NCI-H2196 treated with DMSO at 0.1 percent for 48 hours (cell line): ENCODE results near the gene PRSS53.

ENCODE experiments used
- DNase-seq: peaks from one replicate; lab custom pipeline; 2025; ENCODE audit not compliant: unreplicated experiment; lab: John Stamatoyannopoulos, UW

Gene PRSS53

DNA sequence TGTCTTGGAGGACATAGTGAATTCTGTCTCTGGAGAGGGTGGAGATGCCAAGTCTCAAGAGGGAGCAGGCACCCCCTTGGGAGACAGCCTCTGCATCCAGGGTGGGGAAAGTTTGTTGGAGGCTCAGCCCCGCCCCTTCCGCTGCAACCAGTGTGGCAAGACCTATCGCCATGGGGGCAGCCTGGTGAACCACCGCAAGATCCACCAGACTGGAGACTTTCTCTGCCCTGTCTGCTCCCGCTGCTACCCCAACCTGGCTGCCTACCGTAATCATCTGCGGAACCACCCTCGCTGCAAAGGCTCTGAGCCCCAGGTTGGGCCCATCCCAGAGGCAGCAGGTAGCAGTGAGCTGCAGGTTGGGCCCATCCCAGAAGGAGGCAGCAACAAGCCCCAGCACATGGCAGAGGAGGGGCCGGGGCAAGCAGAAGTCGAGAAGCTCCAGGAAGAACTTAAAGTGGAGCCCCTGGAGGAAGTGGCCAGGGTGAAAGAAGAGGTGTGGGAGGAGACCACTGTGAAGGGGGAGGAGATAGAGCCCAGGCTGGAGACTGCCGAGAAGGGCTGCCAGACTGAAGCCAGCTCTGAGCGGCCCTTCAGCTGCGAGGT lies 9.3 kb downstream of the PRSS53 start:
- no peak for DNase-seq

- no peak for DNase-seq
These were observed 10.0 kb downstream of the PRSS53 start for GRCh38 chr16:31078597-31079341.

DNA sequence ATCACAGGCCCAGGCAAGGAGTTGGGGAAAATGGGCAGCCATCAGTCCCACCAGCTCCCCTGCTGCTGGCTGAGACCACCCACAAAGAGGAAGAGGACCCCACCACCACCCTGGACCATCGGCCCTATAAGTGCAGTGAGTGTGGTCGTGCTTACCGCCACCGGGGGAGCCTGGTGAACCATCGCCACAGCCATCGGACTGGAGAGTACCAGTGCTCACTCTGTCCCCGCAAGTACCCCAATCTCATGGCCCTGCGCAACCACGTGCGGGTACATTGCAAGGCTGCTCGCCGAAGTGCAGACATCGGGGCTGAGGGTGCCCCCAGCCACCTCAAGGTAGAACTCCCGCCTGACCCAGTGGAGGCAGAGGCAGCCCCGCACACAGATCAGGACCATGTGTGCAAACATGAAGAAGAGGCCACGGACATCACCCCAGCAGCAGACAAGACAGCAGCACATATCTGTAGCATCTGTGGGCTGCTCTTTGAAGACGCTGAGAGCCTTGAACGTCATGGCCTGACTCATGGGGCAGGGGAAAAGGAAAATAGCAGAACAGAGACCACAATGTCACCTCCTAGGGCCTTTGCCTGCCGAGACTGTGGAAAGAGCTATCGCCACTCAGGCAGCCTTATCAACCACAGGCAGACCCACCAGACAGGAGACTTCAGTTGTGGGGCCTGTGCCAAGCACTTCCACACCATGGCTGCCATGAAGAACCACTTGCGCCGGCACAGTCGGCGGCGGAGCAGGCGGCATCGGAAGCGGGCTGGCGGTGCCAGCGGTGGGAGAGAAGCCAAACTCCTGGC lies 10.9 kb downstream of the PRSS53 start:
- DNase-seq: no peak

DNA sequence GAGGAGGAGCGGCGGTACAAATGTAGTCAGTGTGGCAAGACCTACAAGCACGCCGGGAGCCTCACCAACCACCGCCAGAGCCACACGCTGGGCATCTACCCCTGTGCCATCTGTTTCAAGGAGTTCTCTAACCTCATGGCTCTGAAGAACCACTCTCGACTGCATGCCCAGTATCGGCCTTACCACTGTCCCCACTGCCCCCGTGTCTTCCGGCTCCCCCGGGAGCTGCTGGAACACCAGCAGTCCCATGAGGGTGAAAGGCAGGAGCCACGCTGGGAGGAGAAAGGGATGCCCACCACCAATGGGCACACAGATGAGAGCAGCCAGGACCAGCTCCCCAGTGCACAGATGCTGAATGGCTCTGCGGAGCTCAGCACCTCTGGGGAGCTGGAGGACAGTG lies 11.7 kb downstream of the PRSS53 start:
- DNase-seq: no peak

DNA sequence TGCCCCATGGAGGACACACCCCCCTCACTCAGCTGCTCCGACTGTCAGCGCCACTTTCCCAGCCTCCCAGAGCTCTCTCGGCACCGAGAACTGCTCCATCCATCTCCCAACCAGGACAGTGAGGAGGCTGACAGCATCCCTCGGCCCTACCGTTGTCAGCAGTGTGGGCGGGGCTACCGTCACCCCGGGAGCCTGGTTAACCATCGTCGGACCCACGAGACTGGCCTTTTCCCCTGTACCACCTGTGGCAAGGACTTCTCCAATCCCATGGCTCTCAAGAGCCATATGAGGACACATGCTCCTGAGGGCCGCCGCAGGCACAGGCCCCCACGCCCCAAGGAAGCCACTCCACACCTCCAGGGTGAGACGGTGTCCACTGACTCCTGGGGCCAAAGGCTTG lies 12.4 kb downstream of the PRSS53 start:
- DNase-seq: no peak

DNA sequence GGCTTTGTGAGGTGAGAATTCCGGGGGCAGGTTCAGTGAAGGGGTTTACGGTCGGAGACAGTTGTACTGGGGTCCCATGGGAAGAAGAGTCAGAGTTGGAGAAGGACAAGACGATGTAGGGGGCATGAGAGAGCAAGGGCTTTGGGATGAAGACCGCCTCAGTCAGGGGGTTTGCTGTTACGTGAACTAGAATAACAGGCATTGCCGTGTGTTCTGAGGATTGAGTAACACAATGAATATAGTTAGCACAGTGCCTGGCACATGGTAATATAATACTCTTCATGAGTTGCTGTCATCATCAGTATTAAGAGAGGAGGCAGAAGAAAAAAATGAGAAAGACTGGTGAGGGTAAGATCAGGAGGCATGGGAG lies 13.9 kb downstream of the PRSS53 start:
- DNase-seq: no peak

- DNase-seq: peak; percentile 99
These were observed 14.6 kb downstream of the PRSS53 start, which contains the start of the genes ZNF646 and ZNF668 for GRCh38 chr16:31073970-31074813. Gene ZNF646 (plus strand): TSS chr16:31074422. CDS start chr16:31076325, 1,903 bp downstream. Gene ZNF668 (minus strand): TSS chr16:31074240. CDS start chr16:31064459, 9,781 bp downstream.

GRCh38 chr16:31073142-31073969 lies 15.4 kb downstream of the PRSS53 start:
- DNase-seq: peak; percentile 83

GRCh38 chr16:31072540-31073141 lies 16.1 kb downstream of the PRSS53 start:
- no peak for DNase-seq

GRCh38 chr16:31071861-31072260 lies 16.9 kb downstream of the PRSS53 start:
- peak; percentile 45 for DNase-seq

DNA sequence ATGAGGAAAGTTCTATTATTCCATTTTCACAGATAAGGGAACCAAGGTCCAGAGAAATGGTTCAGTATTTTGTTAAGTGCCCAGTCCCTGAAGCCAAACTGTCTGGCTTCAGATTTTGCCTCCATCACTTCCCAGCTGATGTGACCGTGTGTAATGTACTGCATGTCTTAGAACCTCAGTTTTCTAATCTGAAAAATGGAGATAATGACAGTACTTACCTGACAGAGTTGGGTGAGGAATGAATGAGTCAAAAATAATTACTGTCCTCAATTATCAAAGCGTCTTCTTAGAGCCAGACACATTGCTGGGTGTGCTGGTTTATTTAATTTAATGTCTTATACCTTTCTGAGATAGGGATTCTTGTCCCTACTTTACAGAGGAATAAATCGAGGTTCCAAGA lies 21.4 kb downstream of the PRSS53 start:
- no peak for DNase-seq

- no peak for DNase-seq
These were observed 23.8 kb downstream of the PRSS53 start for GRCh38 chr16:31064882-31065461.

DNA sequence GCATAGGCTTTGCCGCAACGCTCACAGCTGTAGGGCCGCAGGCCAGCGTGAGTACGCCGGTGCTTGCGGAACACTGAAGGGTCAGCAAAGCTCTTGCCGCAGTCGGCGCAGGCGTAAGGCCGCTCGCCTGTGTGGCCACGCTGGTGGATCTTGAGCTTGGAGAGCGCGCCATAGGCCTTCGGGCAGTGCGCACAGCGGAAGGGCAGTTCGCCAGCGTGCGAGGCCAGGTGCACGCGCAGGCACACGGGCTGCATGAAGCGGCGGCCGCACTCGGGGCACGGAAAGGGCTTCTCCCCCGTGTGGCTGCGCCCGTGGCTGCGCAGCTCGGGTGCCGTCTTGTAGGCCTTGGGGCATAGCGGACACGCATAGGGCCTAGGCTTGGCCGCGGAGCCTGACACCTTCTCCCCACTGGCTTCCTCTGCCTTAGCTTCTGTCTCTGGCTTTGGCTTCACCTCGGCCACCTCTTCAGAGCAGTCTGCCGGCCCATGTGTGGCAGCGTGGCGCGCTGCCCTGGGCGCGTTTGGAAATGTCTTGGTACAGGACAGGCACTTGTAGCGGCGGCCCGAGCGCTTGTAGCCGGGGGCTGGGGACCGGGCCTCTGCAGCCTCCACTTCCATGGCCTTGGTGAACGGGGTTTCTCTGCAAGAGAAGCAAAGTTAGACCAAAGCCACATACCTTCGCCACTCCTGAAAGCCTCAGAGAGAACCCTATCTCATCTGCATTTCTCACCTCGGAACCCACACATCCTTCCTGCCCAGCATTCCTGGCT lies 24.7 kb downstream of the PRSS53 start:
- DNase-seq: no peak

GRCh38 chr16:31063495-31063842 lies 25.3 kb downstream of the PRSS53 start:
- no peak for DNase-seq

DNA sequence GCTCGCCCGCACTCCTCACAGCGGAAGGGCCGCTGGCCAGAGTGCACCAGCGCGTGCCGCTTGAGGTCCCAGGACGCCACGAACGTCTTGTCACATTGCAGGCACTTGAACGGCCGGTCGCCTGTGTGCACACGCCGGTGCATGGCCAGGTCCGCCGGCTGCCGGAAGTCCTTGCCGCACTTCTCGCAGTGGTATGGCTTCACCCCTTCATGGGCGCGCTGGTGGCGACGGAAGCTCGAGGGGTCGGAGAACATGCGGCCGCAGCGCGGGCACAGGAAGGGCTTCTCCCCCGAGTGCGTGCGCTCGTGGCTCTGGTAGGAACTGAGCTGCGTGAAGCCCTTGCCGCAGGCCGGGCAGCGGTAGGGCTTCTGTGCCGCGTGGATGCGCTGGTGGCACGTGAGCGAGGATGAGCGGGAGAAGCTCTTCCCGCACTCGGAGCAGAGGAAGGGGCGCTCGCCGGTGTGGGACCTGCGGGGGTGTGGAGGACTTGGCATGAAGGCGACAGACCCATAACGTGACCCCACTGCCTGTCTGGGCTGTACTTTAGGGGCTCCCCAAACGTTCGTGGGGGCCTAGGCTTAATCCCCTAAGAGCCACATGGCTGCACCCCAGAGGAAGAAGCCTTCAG lies 26.8 kb downstream of the PRSS53 start:
- DNase-seq: no peak

GRCh38 chr16:31061126-31061812 lies 27.5 kb downstream of the PRSS53 start:
- no peak for DNase-seq

DNA sequence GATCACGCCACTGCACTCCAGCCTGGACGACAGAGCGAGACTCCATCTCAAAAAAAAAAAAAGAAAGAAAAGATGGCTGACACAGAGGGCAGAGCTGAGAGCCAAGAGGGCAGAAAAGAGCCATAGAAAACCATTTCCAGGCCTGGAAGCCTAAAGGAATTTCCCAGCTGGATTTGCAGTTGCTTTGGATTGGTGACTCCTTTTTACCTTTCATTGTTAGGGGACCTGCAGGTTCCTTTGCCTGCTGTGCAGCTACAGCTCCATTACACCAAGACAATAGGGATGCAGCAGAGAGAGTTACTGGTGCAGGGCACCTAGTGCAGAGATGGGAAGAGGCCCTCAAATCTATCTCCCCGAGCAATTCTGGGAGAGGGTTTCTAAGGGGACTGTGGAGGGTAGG lies 33.1 kb downstream of the PRSS53 start:
- DNase-seq: no peak

DNA sequence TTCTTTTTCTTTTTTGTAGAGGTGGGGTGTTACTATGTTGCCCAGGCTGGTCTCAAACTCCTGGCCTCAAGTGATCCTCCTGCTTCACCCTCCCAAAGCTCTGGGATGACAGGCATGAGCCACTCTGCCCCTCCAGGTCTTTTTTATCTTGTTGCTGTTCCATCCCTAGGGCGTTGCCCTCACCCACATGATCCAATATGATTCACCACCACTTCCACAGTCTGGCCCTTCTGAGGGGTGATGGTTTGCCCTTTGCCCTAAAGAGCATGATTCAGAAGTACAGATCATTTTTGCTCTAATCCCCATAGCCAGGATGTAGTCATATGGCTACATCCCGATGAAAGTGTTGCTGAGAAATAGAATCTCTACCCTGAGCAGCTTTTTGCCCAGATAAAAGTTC lies 36.6 kb downstream of the PRSS53 start:
- no peak for DNase-seq
